Peyer's patch (tissue), 4 donors: ENCODE data around the gene PCNX1. TPM values are rescaled to one million over a fixed set of nuclear protein-coding genes. Genes with fewer than 3 reads are reported as not detected.
"Not testable (repeated sequence)": the region's sequence is repeated elsewhere in the genome, so short reads cannot be mapped to it uniquely, and the experiment has no call there.

Experiments used
- DNase-seq, 3 donors: peaks; one replicate each; pipeline ENCODE4 v3.0.0-alpha.2; 2017 to 2019
- H3K27ac ChIP-seq, 4 donors: fragments of 200-600 bp; sonication (generic); one replicate each; pipeline ENCODE4 v1.5.1; 2016 to 2019
- H3K27me3 ChIP-seq, 2 donors: fragments of 200-600 bp; sonication (generic); one replicate each; pipeline ENCODE4 v1.5.1; 2019
- H3K36me3 ChIP-seq, 3 donors: fragments of 200-600 bp; sonication (generic); one replicate each; pipeline ENCODE4 v1.5.1; 2016 to 2019
- H3K4me1 ChIP-seq, 4 donors: fragments of 200-600 bp; sonication (generic); one replicate each; pipeline ENCODE4 v1.5.1; 2016 to 2019
- H3K4me3 ChIP-seq, 4 donors: fragments of 200-600 bp; sonication (generic); 1 replicate in 3 of 4; 2 replicates in 1 of 4; pipeline ENCODE4 v1.5.1; 2016 to 2019; ENCODE audit warnings: mild to moderate bottlenecking in 1 of 4
- H3K9me3 ChIP-seq, 4 donors: fragments of 200-600 bp; sonication (generic); one replicate each; pipeline ENCODE4 v1.5.1; 2016 to 2019; ENCODE audit warnings: mild to moderate bottlenecking in 1 of 4
- POLR2A ChIP-seq, 2 donors: fragments of 450-650 bp; IDR thresholded peaks; one replicate each; pipeline ENCODE4 v1.5.1; 2017; ENCODE audit warnings: antibody characterized with exemption in 2 of 2, mild to moderate bottlenecking in 2 of 2, moderate library complexity in 2 of 2
- total RNA-seq, 4 donors: library from RNA; depleted of rRNA; stranded (reverse); fragments of >200 nt; gene quantifications; one replicate each; pipeline ENCODE4 v1.1.0, GENCODE V29; 2016
- TF ChIP-seq, protein P1 (sequence below), 6 experiments: fragments of 450-650 bp in 4 of 6; fragments of 200-600 bp in 2 of 6; sonication (generic) in 1 of 6; IDR thresholded peaks; one replicate each; pipeline ENCODE4 v1.5.1; 2017 to 2019; ENCODE audit warnings: antibody characterized with exemption in 6 of 6, mild to moderate bottlenecking in 3 of 6, moderate library complexity in 1 of 6

PCNX1 gene
- total RNA-seq, 4 donors from 2014 or later: 62.7 to 136 (median 90.5) TPM

DNA sequence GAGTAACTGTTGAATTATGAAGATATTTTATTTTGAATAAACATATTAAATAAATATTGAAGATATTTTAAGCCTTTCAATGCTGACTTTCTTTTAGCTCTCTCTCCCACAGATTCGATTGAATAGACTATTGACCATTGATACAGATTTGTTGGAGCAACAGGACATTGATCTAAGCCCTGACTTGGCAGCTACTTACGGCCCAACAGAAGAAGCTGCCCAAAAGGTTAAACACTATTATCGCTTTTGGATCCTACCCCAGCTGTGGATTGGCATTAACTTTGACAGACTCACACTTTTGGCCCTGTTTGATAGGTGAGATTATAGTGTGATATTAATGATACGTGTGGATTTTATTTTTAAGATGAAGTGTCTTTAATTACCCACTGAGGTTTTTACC is 105.6 kb downstream of the PCNX1 start:
- Histone ChIP-seq H3K27ac (no peak overlapping the region), H3K4me1 (no peaks in the 10 kb centered on the region), H3K27me3 (no peaks in the 10 kb centered on the region), H3K9me3 (no peaks in the 10 kb centered on the region), H3K36me3 (peaks cover 0 to 19% (median 0%) of the 10 kb centered on the region in 3 donors), H3K4me3 (no peak overlapping the region)
- no peak for DNase-seq
- TF ChIP-seq POLR2A (IDR thresholded peaks at IDR 0.05): no peak
- TF ChIP-seq, protein P1, sequence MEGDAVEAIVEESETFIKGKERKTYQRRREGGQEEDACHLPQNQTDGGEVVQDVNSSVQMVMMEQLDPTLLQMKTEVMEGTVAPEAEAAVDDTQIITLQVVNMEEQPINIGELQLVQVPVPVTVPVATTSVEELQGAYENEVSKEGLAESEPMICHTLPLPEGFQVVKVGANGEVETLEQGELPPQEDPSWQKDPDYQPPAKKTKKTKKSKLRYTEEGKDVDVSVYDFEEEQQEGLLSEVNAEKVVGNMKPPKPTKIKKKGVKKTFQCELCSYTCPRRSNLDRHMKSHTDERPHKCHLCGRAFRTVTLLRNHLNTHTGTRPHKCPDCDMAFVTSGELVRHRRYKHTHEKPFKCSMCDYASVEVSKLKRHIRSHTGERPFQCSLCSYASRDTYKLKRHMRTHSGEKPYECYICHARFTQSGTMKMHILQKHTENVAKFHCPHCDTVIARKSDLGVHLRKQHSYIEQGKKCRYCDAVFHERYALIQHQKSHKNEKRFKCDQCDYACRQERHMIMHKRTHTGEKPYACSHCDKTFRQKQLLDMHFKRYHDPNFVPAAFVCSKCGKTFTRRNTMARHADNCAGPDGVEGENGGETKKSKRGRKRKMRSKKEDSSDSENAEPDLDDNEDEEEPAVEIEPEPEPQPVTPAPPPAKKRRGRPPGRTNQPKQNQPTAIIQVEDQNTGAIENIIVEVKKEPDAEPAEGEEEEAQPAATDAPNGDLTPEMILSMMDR (IDR thresholded peaks at IDR 0.05): no peak

DNA sequence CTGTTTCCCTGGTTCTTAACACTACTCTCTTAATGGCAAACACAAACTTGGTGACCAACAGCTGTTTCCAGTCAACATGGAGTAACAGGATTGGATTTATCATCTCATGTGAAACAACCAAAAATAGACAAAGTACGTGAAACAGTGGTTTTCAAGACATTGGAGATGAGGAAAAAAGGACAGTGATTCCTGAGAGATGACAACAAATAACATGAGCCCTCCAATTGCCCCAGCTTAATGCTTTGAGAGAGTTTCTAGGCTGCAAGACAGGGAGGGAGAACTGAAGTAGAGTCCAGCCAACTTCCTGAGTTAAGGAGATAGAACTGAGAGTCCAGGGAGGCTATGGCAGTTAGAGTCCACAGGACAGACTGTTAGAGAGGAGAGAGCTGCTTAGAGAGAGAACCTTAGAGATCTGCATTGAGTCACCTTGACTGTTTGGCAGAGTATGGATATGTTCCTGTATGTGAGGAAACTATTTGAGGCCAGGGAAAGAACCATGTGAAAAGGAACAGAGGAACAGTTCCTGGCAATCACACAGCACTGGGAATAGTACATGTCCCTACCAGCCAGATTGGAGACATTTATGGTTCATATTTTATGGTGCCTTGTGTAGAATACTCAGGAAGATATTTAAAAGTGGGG is 106.4 kb downstream of the PCNX1 start:
- no peaks in the 10 kb centered on the region for H3K4me1 ChIP-seq
- no peaks in the 10 kb centered on the region for H3K9me3 ChIP-seq
- H3K36me3 ChIP-seq: peaks cover 0 to 22% (median 0%) of the 10 kb centered on the region in 3 donors
- H3K4me3 ChIP-seq: no peak overlapping the region
- no peak overlapping the region for H3K27ac ChIP-seq
- no peak for DNase-seq
- no peaks in the 10 kb centered on the region for H3K27me3 ChIP-seq
- TF ChIP-seq, protein P1 (IDR thresholded peaks at IDR 0.05): no peak
- TF ChIP-seq POLR2A (IDR thresholded peaks at IDR 0.05): no peak

DNA sequence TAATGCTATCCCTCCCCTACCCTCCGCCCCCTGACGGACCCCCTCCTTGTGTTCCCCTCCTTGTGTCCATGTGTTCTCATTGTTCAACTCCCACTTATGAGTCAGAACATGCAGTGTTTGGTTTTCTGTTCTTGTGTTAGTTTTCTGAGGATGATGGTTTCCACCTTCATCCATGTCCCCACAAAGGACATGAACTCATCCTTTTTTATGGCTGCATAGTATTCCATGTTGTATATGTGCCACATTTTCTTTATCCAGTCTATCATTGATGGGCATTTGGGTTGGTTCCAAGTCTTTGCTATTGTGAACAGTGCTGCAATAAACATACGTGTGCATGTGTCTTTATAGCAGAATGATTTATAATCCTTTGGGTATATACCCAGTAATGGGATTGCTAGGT is 112.7 kb downstream of the PCNX1 start:
- not testable (repeated sequence) for H3K4me1 ChIP-seq, H3K4me3 ChIP-seq, H3K27ac ChIP-seq, H3K9me3 ChIP-seq, H3K27me3 ChIP-seq, DNase-seq
- H3K36me3 ChIP-seq: peaks cover 0 to 30% (median 2%) of the 10 kb centered on the region in 3 donors

DNA sequence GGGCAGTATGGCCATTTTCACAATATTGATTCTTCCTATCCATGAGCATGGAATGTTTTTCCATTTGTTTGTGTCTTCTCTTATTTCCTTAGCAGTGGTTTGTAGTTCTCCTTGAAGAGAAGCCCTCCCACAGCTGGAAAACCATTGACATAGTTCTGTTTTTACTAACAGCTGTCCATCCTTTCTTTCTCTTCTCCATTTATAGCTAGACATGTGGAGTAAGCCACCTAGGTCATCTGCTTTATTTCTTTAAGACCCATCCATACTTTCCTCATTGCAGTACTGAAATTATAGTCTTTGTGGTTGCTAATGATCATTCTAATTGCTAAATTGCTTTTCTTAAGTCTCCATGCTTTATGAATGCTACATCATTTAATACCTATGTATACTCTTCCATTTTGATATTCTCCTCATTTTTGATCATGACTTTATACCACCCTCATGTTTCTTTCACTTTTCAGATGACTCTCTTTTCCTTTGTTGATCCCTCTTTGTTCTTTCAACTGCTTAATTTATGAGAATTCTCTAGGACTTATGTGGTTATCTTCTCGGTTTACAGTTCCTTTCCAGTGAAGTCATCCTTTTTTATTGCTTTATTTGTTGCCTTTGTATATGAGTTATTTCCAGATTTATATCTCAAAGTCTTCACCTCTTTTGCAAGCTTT is 114.2 kb downstream of the PCNX1 start:
- Histone ChIP-seq H3K27ac (no peak overlapping the region), H3K9me3 (no peaks in the 10 kb centered on the region), H3K36me3 (peaks cover 0 to 25% (median 2%) of the 10 kb centered on the region in 3 donors), H3K27me3 (no peaks in the 10 kb centered on the region), H3K4me1 (no peaks in the 10 kb centered on the region), H3K4me3 (no peak overlapping the region)
- no peak for TF ChIP-seq POLR2A (IDR thresholded peaks at IDR 0.05)
- TF ChIP-seq, protein P1 (IDR thresholded peaks at IDR 0.05): no peak
- no peak for DNase-seq

DNA sequence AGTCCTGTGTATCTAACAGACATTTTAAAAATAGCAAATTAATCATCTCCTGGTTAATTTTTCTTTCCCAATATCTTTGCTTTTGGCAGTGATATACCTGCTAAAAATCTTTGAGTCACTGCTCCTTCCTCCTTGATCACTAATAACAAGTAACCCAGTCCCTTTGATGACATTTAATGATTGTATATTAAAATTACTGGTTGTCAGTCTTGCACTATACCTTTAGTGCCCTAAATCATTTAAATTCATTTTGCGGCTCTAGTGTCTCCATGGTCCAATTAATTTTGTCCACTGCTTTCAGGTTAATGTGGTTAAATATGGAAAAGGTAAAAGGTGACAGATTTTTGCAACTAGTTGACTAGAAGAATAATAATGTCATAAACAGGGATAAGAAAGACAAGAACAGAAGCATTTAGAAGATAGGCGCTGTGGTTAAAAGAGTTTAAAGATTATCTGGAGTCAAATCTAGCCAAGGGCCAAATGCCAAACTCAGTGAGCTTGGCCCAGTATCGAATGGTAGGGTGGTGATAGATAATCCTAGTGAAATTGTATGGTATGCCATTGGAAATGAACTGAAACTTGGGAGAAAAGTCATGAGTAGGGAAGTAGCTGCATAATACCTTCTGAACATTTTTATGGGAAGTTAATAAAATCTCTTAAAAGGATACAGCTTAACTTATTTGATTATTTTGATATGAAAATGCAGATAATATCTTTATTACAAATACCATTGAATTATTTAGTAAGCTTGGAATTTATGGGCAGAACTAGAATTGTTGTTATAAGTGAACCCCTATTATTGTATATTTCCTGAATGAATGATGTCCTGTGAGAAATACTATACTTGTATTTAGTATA is 115.0 kb downstream of the PCNX1 start:
- H3K36me3 ChIP-seq: peaks cover 0 to 31% (median 2%) of the 10 kb centered on the region in 3 donors
- no peak for DNase-seq
- no peaks in the 10 kb centered on the region for H3K27me3 ChIP-seq
- H3K27ac ChIP-seq: no peak overlapping the region
- no peaks in the 10 kb centered on the region for H3K9me3 ChIP-seq
- TF ChIP-seq, protein P1 (IDR thresholded peaks at IDR 0.05): no peak
- TF ChIP-seq POLR2A (IDR thresholded peaks at IDR 0.05): no peak
- no peak overlapping the region for H3K4me3 ChIP-seq
- H3K4me1 ChIP-seq: no peaks in the 10 kb centered on the region

DNA sequence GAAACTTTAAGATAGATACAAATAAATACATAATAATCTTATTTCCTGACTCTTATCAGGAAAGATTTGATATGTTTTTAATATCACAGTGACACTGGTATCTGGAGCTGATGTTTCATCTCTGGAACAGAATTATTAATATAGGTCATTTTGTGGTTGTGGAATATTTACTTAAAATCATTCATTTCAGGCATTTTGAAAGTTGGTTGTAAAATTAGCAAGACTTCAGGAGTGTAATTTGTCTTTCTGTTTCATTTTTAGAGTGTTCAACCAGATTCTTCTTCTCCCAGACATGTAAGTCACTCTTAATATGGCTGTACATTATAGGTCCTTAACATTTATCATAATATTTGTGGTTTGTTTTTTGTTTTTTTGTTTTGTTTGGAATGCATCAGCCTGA is 115.7 kb downstream of the PCNX1 start:
- H3K36me3 ChIP-seq: peaks cover 0 to 31% (median 2%) of the 10 kb centered on the region in 3 donors

More for the DNA sequence above, 115.7 kb downstream of the PCNX1 start:
- Histone ChIP-seq H3K27me3 (no peaks in the 10 kb centered on the region), H3K9me3 (no peaks in the 10 kb centered on the region), H3K4me3 (no peak overlapping the region), H3K27ac (no peak overlapping the region), H3K4me1 (no peaks in the 10 kb centered on the region)
- TF ChIP-seq, protein P1 (IDR thresholded peaks at IDR 0.05): no peak
- no peak for TF ChIP-seq POLR2A (IDR thresholded peaks at IDR 0.05)
- DNase-seq: no peak
